ENCODE results near the gene WIPI1. TPM values are rescaled to one million over a fixed set of nuclear protein-coding genes. Genes with fewer than 3 reads are reported as not detected.

The WIPI1 gene
- total RNA-seq, 1 donor from 2014 or later = 8.2 TPM

GRCh38 chr17:68441070-68441770, 16.1 kb downstream of the WIPI1 start:
- DNase-seq (ENCODE audit: low spot score in 2 of 2) (no peak), FAIRE-seq (no peak)

- FAIRE-seq (no peak), DNase-seq (ENCODE audit: low spot score in 2 of 2) (no peak)
Observed at GRCh38 chr17:68440526-68440925, 16.8 kb downstream of the WIPI1 start.

GRCh38 chr17:68439656-68440290, 17.5 kb downstream of the WIPI1 start:
- FAIRE-seq = no peak
- no peak for DNase-seq (ENCODE audit: low spot score in 2 of 2)

DNA sequence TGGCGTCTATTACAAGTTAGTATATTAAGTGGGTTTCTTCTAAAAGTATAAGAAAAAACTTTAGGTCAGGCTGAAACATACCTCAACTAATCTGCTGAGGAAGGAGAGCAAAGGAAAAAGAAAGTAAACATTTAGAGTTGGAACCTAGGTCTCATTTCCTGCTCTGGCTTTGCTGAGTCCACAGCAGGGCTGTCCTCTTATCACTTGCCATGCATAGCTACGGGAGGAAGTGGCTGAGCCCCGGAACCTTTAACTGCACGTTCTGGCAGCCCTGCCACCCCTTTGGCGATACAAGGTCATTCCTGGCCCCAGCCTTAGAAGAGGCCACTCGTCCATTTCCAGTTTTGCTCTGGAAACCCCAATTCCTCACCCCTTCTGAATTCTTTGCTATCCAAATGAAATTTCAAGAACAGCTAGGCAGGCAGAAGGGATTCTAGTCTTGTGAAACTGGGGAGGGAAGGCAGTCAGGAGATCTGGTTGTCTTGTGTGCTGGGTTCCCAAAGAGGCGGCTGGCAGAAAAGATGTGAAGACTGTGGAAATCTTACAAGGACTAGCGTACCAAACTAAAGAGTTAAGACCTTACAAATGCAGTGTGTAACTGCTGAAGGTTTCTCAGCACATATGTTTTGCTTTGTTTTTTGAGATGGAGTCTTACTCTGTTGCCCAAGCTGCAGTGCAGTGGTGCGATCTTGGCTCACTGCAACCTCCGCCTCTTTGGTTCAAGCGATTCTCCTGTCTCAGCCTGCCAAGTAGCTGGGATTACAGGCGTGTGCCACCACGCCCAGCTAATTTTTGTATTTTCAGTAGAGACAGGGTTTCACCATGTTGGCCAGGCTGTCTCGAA, 19.1 kb downstream of the WIPI1 start:
- no peak for FAIRE-seq
- DNase-seq (ENCODE audit: low spot score in 2 of 2) = no peak

DNA sequence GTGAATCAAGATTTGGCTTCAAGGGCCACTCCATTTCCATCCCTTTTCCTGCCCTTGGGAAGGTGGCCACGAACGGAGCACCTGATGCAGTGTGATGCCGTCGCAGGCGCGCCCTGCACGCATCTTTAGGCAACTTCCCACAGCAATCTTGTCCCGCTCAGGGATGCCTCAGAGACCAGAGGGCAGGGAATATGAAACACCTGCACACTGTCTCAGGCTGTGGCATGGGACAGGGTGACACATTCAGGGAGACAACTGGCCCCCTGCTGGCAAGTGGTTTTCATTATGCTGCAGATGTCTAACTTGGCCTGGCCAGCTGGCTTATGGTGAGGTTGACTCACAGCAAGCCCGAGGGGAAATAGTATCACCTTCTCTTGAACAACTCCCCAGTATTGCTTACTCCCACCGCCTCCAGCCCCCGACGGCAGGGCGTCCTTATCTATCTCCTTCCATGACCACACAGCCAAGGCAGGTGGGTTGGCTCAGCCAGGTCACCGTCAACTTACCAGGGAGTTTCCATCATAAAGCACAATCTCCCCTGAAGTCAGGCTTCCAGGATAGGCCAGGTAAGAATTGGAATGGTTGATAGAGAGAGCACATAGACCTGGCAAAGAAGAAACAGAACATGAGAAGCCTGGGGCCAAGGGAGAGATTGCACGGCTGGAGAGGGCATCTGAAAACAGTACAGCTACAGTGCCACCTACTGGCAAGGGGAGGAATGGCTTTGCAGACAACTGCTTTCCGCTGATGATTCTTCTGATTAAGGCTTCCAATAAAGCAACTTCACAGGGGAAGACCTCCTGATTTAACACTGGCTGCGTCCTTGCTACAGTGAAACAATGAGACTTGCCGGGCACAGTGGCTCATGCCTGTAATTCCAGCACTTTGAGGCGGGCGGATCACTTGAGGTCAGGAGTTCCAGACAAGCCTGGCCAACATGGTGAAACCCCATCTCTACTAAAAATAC, 21.1 kb downstream of the WIPI1 start:
- no peak for FAIRE-seq
- DNase-seq (ENCODE audit: low spot score in 2 of 2) = peak; percentile 19 to 60

DNA sequence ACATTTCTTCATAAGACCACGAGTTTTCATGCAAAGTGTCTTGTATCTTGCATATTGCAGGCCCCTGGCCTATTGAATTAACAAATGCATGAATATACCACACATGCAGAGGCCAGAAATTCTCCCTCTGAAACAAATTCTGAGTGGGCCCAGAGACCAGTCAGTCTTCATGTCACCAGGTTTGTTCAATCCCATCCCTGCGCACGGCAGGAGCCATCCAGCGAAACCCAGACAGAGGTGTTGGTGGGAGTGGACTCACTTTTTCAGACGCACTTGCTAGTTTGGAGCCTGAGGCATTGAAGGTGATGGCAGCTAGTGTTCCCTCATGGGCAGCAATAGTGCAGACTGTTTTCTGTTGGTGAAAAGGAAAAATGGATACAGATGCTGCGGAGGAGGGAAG, 21.9 kb downstream of the WIPI1 start:
- FAIRE-seq (no peak), DNase-seq (ENCODE audit: low spot score in 2 of 2) (no peak)

GRCh38 chr17:68433911-68434508, 23.3 kb downstream of the WIPI1 start:
- FAIRE-seq = no peak
- no peak for DNase-seq (ENCODE audit: low spot score in 2 of 2)

- FAIRE-seq (no peak), DNase-seq (ENCODE audit: low spot score in 2 of 2) (no peak)
Observed at GRCh38 chr17:68433211-68433610, 24.1 kb downstream of the WIPI1 start.

GRCh38 chr17:68432086-68432864, 25.0 kb downstream of the WIPI1 start:
- DNase-seq (ENCODE audit: low spot score in 2 of 2) (no peak), FAIRE-seq (no peak)

DNA sequence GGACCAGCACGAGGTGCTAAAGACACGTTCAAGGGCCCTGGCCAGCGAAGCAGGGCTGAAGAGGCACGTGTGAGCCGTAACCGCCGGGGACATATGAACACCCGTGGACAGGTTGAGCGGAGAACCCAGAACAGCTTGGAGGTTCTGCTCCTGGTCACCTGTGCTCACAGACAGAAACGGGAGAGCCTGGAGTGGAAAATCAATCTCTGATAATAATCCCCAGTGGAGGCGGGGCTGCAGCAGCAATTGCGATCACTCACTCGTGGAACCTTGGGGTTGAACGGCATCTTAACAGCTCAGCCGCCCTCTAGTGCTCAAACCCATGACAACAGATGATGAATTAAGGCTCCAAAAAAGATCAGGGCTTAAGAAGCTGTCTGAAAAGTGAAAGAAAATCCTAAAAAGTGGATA, 25.6 kb downstream of the WIPI1 start:
- DNase-seq (ENCODE audit: low spot score in 2 of 2) (no peak), FAIRE-seq (no peak)

GRCh38 chr17:68431045-68431608, 26.2 kb downstream of the WIPI1 start:
- DNase-seq (ENCODE audit: low spot score in 2 of 2) = no peak
- no peak for FAIRE-seq

- FAIRE-seq = no peak
- DNase-seq (ENCODE audit: low spot score in 2 of 2) = no peak
Observed at GRCh38 chr17:68429881-68430280, 27.4 kb downstream of the WIPI1 start.

GRCh38 chr17:68428498-68429172, 28.7 kb downstream of the WIPI1 start:
- no peak for DNase-seq (ENCODE audit: low spot score in 2 of 2)

DNA sequence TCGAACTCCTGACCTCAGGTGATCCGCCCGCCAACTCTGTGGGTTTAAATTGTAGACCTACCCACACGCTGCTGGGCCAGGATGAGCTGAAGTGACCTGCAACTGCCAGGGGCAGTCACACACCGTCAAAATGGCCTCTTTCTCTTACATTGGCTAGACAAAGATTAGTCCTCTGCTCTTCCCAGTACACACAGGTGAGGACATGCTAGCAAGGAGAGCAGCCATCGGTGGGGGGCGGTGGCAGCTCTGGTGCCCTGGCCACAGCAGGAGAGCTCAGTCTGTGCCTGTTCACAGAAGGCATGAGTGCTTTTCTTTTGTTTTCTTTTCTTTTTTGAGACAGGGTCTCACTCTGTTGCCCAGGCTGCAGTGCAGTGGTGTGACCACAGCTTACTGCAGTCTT, 29.7 kb downstream of the WIPI1 start:
- FAIRE-seq (no peak), DNase-seq (ENCODE audit: low spot score in 2 of 2) (no peak)

More at GRCh38 chr17:68428498-68429172, 28.7 kb downstream of the WIPI1 start:
- no peak for FAIRE-seq

GRCh38 chr17:68425979-68426378, 31.3 kb downstream of the WIPI1 start:
- FAIRE-seq (no peak), DNase-seq (ENCODE audit: low spot score in 2 of 2) (no peak)

DNA sequence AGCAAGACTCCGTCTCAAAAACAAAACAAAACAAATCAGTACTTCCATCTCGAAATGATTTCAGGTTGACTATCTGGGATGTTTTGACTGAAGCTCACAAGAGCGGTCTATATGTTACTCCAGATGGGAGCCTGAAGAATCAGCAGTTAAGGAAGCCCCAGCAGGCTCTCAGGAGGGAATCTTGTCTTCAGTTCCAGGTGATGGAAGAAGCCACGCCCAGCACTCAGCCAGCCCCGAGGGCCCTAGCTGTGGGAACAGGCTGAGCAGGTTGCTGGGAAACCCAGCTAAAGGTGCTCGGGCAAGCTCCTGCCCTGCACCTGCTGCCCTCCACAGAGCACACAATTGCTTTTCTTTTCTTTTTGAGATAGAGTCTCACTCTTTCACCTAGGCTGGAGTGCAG, 32.4 kb downstream of the WIPI1 start:
- DNase-seq (ENCODE audit: low spot score in 2 of 2) = no peak
- FAIRE-seq = no peak

- FAIRE-seq (no peak), DNase-seq (ENCODE audit: low spot score in 2 of 2) (no peak)
Observed at GRCh38 chr17:68424203-68424602, 33.1 kb downstream of the WIPI1 start.

DNA sequence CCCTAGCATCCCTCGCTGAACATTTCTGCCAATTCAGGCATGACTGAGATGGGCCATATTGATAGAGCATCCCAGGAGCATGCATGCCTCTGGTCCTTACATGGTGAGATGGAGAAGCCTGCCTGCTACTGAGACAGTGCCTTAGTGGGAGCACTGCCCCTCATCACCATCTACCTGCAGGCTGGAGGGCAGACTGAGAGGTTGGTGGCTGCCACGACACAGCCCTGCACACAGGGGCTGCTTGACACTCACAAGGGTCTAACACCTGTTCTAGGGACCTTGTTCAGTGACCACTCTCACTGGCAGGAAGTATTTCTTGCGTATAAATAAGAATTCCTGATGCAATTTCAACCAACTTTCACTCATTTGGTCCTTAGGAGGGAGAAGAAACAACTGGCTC, 34.0 kb downstream of the WIPI1 start:
- no peak for DNase-seq (ENCODE audit: low spot score in 2 of 2)
- no peak for FAIRE-seq
